ENCODE data around the gene EEF2KMT. TPM values are rescaled to one million over a fixed set of nuclear protein-coding genes. Genes with fewer than 3 reads are reported as not detected.

EEF2KMT gene
- total and polyA plus RNA-seq, 12 donors: 7.0 to 19.5 (median 10.9) TPM

GRCh38 chr16:5070431-5071186 is 27.0 kb downstream of the EEF2KMT start:
- peaks cover 0 to 18% of the 10 kb centered on the region in 2 donors for H3K4me1 ChIP-seq (replicated peaks in 1 of 2)
- intact Hi-C loops (cut with DNase I): no loop called here
- H3K4me3 ChIP-seq: no peak overlapping the region
- H3K27me3 ChIP-seq: no peaks in the 10 kb centered on the region
- peak overlapping the region in 2 of 5 donors; percentile 78 to 85 for H3K27ac ChIP-seq
- 84 to 93% (median 86%) methylated on average over 12 to 15 of the region's 15 CpGs for WGBS, 4 donors
- no peak for TF ChIP-seq CTCF (IDR thresholded peaks at IDR 0.05)
- TF ChIP-seq POLR2A (IDR thresholded peaks at IDR 0.05): no peak
- no peaks in the 10 kb centered on the region for H3K9me3 ChIP-seq (replicated peaks in 1 of 3)
- DNase-seq: no peak
- peaks cover 0 to 13% of the 10 kb centered on the region in 2 donors for H3K36me3 ChIP-seq (replicated peaks in 1 of 2)

DNA sequence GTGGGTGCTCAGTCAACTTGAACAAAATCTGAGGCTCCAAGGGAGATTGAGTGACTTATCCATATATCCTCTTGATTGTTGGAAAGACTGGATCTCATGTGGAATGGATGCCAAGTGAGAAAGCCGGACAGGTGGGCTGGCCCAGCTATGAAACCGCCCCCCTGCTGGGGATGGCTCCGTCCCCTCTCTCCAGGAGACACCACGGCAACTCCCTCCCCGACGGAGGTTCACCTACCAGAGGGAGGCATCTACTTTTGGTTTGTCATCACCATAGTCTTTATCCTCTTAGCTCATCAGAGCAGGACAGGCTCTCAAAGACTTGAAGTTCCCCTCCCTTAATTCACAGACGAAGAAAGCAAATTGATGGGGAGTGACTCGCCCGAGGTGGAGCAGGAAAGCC is 27.7 kb downstream of the EEF2KMT start:
- WGBS, 4 donors: 93 to 96% (median 93%) methylated on average over 7 to 9 of the region's 9 CpGs
- intact Hi-C loops (cut with DNase I): no loop called here
- Histone ChIP-seq H3K4me3 (no peak overlapping the region), H3K27ac (no peak overlapping the region), H3K4me1 (replicated peaks in 1 of 2) (peaks cover 0 to 18% of the 10 kb centered on the region in 2 donors), H3K36me3 (replicated peaks in 1 of 2) (peaks cover 0 to 6% of the 10 kb centered on the region in 2 donors), H3K9me3 (replicated peaks in 1 of 3) (no peaks in the 10 kb centered on the region), H3K27me3 (no peaks in the 10 kb centered on the region)
- no peak for TF ChIP-seq CTCF (IDR thresholded peaks at IDR 0.05)
- TF ChIP-seq POLR2A (IDR thresholded peaks at IDR 0.05): no peak
- DNase-seq: no peak

- Histone ChIP-seq H3K27ac (no peak overlapping the region), H3K9me3 (replicated peaks in 1 of 3) (no peaks in the 10 kb centered on the region), H3K4me3 (no peak overlapping the region), H3K27me3 (no peaks in the 10 kb centered on the region), H3K4me1 (replicated peaks in 1 of 2) (peaks cover 0 to 18% of the 10 kb centered on the region in 2 donors), H3K36me3 (replicated peaks in 1 of 2) (no peaks in the 10 kb centered on the region)
- intact Hi-C loops (cut with DNase I): no loop called here
- WGBS, 4 donors: 83 to 86% (median 85%) methylated on average over 9 of the region's 9 CpGs
- TF ChIP-seq POLR2A (IDR thresholded peaks at IDR 0.05) (no peak), CTCF (IDR thresholded peaks at IDR 0.05) (no peak)
- no peak for DNase-seq
Observed at GRCh38 chr16:5069048-5069447, 28.5 kb downstream of the EEF2KMT start.

- intact Hi-C loops (cut with DNase I): no loop called here
- Histone ChIP-seq H3K9me3 (replicated peaks in 1 of 3) (no peaks in the 10 kb centered on the region), H3K36me3 (replicated peaks in 1 of 2) (no peaks in the 10 kb centered on the region), H3K4me3 (no peak overlapping the region), H3K27me3 (no peaks in the 10 kb centered on the region), H3K27ac (no peak overlapping the region), H3K4me1 (replicated peaks in 1 of 2) (peaks cover 0 to 6% of the 10 kb centered on the region in 2 donors)
- TF ChIP-seq CTCF (IDR thresholded peaks at IDR 0.05) (no peak), POLR2A (IDR thresholded peaks at IDR 0.05) (no peak)
- no peak for DNase-seq
- WGBS, 4 donors: 68 to 77% (median 73%) methylated on average over 6 of the region's 6 CpGs
Observed at GRCh38 chr16:5066511-5066910, 31.1 kb downstream of the EEF2KMT start.

Measured in adrenal gland (tissue), 12 donors.